Panc1 (cell line): ENCODE results near the gene ANKMY2.

Experiments
- POLR2AphosphoS5 ChIP-seq: IDR thresholded peaks from 2 replicates; pipeline ENCODE4 v1.6.1; 2012; ENCODE audit warnings: mild to moderate bottlenecking, low read depth, low read length, moderate library complexity
- TF ChIP-seq, protein P1 (sequence below): fragments of 450-650 bp; IDR thresholded peaks from 2 replicates; pipeline ENCODE4 v1.5.1; 2017; ENCODE audit warnings: mild to moderate bottlenecking

DNA sequence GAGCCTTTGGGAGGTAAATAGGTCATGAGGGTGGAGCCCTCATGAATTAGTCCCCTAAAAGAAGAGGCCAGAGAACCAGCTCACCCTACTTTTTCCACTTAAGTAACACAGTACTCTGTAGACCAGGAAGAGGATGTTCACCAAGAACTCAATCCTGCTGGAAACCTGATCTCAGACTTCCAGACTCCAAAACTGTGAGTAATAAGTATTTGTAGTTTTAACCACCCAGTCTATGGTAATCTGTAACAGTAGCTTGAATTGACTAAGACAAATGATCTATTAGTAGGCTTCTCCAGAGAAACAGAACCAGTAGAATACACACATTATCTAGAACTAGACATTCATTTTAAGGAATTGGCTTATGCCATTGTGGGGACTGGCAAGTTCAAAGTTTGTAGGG is 51.5 kb downstream of the ANKMY2 start:
- TF ChIP-seq, protein P1, sequence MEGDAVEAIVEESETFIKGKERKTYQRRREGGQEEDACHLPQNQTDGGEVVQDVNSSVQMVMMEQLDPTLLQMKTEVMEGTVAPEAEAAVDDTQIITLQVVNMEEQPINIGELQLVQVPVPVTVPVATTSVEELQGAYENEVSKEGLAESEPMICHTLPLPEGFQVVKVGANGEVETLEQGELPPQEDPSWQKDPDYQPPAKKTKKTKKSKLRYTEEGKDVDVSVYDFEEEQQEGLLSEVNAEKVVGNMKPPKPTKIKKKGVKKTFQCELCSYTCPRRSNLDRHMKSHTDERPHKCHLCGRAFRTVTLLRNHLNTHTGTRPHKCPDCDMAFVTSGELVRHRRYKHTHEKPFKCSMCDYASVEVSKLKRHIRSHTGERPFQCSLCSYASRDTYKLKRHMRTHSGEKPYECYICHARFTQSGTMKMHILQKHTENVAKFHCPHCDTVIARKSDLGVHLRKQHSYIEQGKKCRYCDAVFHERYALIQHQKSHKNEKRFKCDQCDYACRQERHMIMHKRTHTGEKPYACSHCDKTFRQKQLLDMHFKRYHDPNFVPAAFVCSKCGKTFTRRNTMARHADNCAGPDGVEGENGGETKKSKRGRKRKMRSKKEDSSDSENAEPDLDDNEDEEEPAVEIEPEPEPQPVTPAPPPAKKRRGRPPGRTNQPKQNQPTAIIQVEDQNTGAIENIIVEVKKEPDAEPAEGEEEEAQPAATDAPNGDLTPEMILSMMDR = no peak
- no peak for TF ChIP-seq POLR2AphosphoS5
